Astrocyte (in vitro differentiated cells and primary cell): ENCODE measurements around the gene GSS.

Source experiments
- EZH2 ChIP-seq: IDR thresholded peaks from 2 replicates; pipeline ENCODE4 v1.6.1; 2012; ENCODE audit warnings: mild to moderate bottlenecking, low read length, inconsistent platforms; ENCODE audit not compliant: insufficient read depth
- TF ChIP-seq, protein P1 (sequence below): IDR thresholded peaks from 2 replicates; pipeline ENCODE4 v1.5.1; 2011; ENCODE audit warnings: low read depth, mild to moderate bottlenecking, inconsistent platforms, low read length, moderate library complexity; ENCODE audit not compliant: insufficient read depth

DNA sequence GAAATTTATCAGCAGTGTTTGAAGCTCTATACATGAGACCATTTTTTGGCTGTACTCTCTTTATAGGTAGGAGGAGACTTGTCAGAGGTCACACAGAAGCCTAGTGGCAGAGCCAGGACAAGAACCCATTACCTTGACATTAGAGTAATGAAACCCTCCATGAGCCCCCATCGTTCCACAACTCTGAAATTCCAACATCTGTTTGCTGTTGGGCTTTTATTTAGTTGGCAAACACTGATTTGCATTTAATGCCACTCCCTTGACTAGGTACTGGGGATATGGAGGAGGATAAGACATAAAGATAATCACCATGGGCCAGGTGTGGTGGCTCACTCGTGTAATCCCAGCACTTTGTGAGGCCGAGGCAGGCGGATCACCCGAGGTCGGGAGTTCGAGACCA is 1.6 kb downstream of the GSS start:
- TF ChIP-seq, protein P1, sequence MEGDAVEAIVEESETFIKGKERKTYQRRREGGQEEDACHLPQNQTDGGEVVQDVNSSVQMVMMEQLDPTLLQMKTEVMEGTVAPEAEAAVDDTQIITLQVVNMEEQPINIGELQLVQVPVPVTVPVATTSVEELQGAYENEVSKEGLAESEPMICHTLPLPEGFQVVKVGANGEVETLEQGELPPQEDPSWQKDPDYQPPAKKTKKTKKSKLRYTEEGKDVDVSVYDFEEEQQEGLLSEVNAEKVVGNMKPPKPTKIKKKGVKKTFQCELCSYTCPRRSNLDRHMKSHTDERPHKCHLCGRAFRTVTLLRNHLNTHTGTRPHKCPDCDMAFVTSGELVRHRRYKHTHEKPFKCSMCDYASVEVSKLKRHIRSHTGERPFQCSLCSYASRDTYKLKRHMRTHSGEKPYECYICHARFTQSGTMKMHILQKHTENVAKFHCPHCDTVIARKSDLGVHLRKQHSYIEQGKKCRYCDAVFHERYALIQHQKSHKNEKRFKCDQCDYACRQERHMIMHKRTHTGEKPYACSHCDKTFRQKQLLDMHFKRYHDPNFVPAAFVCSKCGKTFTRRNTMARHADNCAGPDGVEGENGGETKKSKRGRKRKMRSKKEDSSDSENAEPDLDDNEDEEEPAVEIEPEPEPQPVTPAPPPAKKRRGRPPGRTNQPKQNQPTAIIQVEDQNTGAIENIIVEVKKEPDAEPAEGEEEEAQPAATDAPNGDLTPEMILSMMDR: no peak
- TF ChIP-seq EZH2: no peak
